CD4-positive, alpha-beta T cell treated with Interleukin-6 at 100 ng/mL for 8 hours (primary cell): Measurements from ENCODE around the gene PSG6.
"Not testable (repeated sequence)": the region's sequence is repeated elsewhere in the genome, so short reads cannot be mapped to it uniquely, and the experiment has no call there.

Experiments used
- DNase-seq: peaks from one replicate; pipeline ENCODE4 v3.0.0-alpha.2; 2020; ENCODE audit warnings: mixed read lengths, low spot score

PSG6 gene

GRCh38 chr19:42906162-42906561 lies 11.5 kb downstream of the PSG6 start:
- DNase-seq: not testable (repeated sequence)

- DNase-seq: not testable (repeated sequence)
These were observed 17.1 kb downstream of the PSG6 start for GRCh38 chr19:42900561-42900960.

- DNase-seq: not testable (repeated sequence)
These were observed 18.0 kb downstream of the PSG6 start for GRCh38 chr19:42899674-42900073.

GRCh38 chr19:42899110-42899509 lies 18.6 kb downstream of the PSG6 start:
- DNase-seq: not testable (repeated sequence)

- not testable (repeated sequence) for DNase-seq
These were observed 19.0 kb downstream of the PSG6 start for GRCh38 chr19:42898656-42899055.

- DNase-seq: not testable (repeated sequence)
These were observed 20.0 kb downstream of the PSG6 start for GRCh38 chr19:42897729-42898128.

GRCh38 chr19:42890446-42890845 lies 27.2 kb downstream of the PSG6 start:
- not testable (repeated sequence) for DNase-seq

- DNase-seq: not testable (repeated sequence)
These were observed 29.7 kb downstream of the PSG6 start for GRCh38 chr19:42887876-42888445.

- not testable (repeated sequence) for DNase-seq
These were observed 35.0 kb downstream of the PSG6 start for GRCh38 chr19:42882730-42883129.

- DNase-seq: not testable (repeated sequence)
These were observed 35.7 kb downstream of the PSG6 start for GRCh38 chr19:42882010-42882409.

- DNase-seq: not testable (repeated sequence)
These were observed 36.4 kb downstream of the PSG6 start for GRCh38 chr19:42881279-42881678.

- not testable (repeated sequence) for DNase-seq
These were observed 37.1 kb downstream of the PSG6 start for GRCh38 chr19:42880621-42881020.

GRCh38 chr19:42879613-42880012 lies 38.1 kb downstream of the PSG6 start, which contains the start of gene PSG1:
PSG1 (minus strand) TSS chr19:42879713; CDS start chr19:42879581, 132 bp downstream.
- DNase-seq: no peak

GRCh38 chr19:42876596-42876995 lies 41.1 kb downstream of the PSG6 start:
- DNase-seq: not testable (repeated sequence)

- DNase-seq: not testable (repeated sequence)
These were observed 41.8 kb downstream of the PSG6 start for GRCh38 chr19:42875881-42876280.

- not testable (repeated sequence) for DNase-seq
These were observed 42.5 kb downstream of the PSG6 start for GRCh38 chr19:42874901-42875813.

- not testable (repeated sequence) for DNase-seq
These were observed 43.6 kb downstream of the PSG6 start for GRCh38 chr19:42874136-42874535.

GRCh38 chr19:42872608-42873007 lies 45.1 kb downstream of the PSG6 start:
- no peak for DNase-seq

GRCh38 chr19:42857544-42857867 lies 60.2 kb downstream of the PSG6 start:
- DNase-seq: no peak

- not testable (repeated sequence) for DNase-seq
These were observed 60.7 kb downstream of the PSG6 start for GRCh38 chr19:42856866-42857543.

- not testable (repeated sequence) for DNase-seq
These were observed 62.9 kb downstream of the PSG6 start for GRCh38 chr19:42854745-42855144.

GRCh38 chr19:42853231-42853630 lies 64.5 kb downstream of the PSG6 start:
- DNase-seq: not testable (repeated sequence)

GRCh38 chr19:42852821-42853220 lies 64.9 kb downstream of the PSG6 start:
- not testable (repeated sequence) for DNase-seq
